Skin of body (tissue), 2 donors: Measurements from ENCODE around the gene SYNE1. TPM values are rescaled to one million over a fixed set of nuclear protein-coding genes. Genes with fewer than 3 reads are reported as not detected.
"Not testable (repeated sequence)": the region's sequence is repeated elsewhere in the genome, so short reads cannot be mapped to it uniquely, and the experiment has no call there.

ENCODE experiments used
- DNase-seq: peaks from one replicate; lab custom pipeline; 2025; lab: John Stamatoyannopoulos, UW
- total RNA-seq: library from RNA; depleted of rRNA; stranded (reverse); fragments of >200 nt; gene quantifications from one replicate; pipeline ENCODE4 v1.2.3, GENCODE V29; 2014

Gene SYNE1
- total RNA-seq, 1 donor from 2014 or later: 155 TPM

- not testable (repeated sequence) for DNase-seq
Measured at GRCh38 chr6:152491501-152491900, 145.7 kb downstream of the SYNE1 start.

- not testable (repeated sequence) for DNase-seq
Measured at GRCh38 chr6:152490971-152491378, 146.2 kb downstream of the SYNE1 start.

- DNase-seq: no peak
Measured at GRCh38 chr6:152484806-152485205, 152.4 kb downstream of the SYNE1 start.

- DNase-seq: no peak
Measured at GRCh38 chr6:152482289-152482688, 154.9 kb downstream of the SYNE1 start.

- no peak for DNase-seq
Measured at GRCh38 chr6:152478377-152479010, 158.7 kb downstream of the SYNE1 start.

- no peak for DNase-seq
Measured at GRCh38 chr6:152474354-152474753, 162.8 kb downstream of the SYNE1 start.

GRCh38 chr6:152472325-152472724 lies 164.8 kb downstream of the SYNE1 start:
- no peak for DNase-seq

GRCh38 chr6:152471456-152472265 lies 165.5 kb downstream of the SYNE1 start:
- no peak for DNase-seq

- no peak for DNase-seq
Measured at GRCh38 chr6:152463164-152463563, 174.0 kb downstream of the SYNE1 start.

- DNase-seq: no peak
Measured at GRCh38 chr6:152462716-152463115, 174.4 kb downstream of the SYNE1 start.

GRCh38 chr6:152461556-152461955 lies 175.6 kb downstream of the SYNE1 start:
- DNase-seq: no peak

- no peak for DNase-seq
Measured at GRCh38 chr6:152458648-152459644, 178.2 kb downstream of the SYNE1 start.

- no peak for DNase-seq
Measured at GRCh38 chr6:152457949-152458624, 179.1 kb downstream of the SYNE1 start.

- DNase-seq: no peak
Measured at GRCh38 chr6:152454003-152454402, 183.2 kb downstream of the SYNE1 start.

GRCh38 chr6:152453421-152453820 lies 183.7 kb downstream of the SYNE1 start:
- no peak for DNase-seq

GRCh38 chr6:152452639-152453038 lies 184.5 kb downstream of the SYNE1 start:
- DNase-seq: no peak

GRCh38 chr6:152450519-152450918 lies 186.6 kb downstream of the SYNE1 start:
- DNase-seq: no peak

GRCh38 chr6:152441902-152442301 lies 195.3 kb downstream of the SYNE1 start:
- no peak for DNase-seq

GRCh38 chr6:152435816-152436215 lies 201.3 kb downstream of the SYNE1 start:
- DNase-seq: no peak

GRCh38 chr6:152432758-152433157 lies 204.4 kb downstream of the SYNE1 start:
- DNase-seq: no peak

- no peak for DNase-seq
Measured at GRCh38 chr6:152428126-152428525, 209.0 kb downstream of the SYNE1 start.
